ENCODE measurements around the gene SETD2.

DNA sequence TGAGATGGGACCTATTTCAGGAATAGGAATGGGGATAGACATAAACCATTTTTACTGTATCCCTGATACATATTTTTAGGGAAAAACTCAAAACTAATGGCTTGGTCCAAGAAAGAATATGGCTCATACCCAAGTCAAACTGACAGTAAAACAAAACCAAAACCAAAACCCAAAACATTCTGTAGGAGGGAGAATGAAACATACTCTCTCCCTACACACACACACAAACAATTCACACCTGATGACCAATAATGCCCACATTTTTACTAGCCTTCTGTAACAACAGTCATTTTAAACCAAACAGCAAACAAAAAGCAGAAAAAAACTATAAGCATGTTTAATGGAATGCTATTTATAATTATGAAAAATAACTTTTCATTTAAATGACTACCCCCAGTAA lies 109.5 kb downstream of the SETD2 start:
- no peak for TF ChIP-seq POLR2A (IDR thresholded peaks at IDR 0.05; ENCODE audit: extremely low read depth, insufficient read length)
- TF ChIP-seq, protein P1, sequence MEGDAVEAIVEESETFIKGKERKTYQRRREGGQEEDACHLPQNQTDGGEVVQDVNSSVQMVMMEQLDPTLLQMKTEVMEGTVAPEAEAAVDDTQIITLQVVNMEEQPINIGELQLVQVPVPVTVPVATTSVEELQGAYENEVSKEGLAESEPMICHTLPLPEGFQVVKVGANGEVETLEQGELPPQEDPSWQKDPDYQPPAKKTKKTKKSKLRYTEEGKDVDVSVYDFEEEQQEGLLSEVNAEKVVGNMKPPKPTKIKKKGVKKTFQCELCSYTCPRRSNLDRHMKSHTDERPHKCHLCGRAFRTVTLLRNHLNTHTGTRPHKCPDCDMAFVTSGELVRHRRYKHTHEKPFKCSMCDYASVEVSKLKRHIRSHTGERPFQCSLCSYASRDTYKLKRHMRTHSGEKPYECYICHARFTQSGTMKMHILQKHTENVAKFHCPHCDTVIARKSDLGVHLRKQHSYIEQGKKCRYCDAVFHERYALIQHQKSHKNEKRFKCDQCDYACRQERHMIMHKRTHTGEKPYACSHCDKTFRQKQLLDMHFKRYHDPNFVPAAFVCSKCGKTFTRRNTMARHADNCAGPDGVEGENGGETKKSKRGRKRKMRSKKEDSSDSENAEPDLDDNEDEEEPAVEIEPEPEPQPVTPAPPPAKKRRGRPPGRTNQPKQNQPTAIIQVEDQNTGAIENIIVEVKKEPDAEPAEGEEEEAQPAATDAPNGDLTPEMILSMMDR (IDR thresholded peaks at IDR 0.05; ENCODE audit: low read depth, low read length), result no peak

Measured in NB4 (cell line).